GM23338 (cell line): Measurements from ENCODE around the gene SMYD3. TPM values are rescaled to one million over a fixed set of nuclear protein-coding genes. Genes with fewer than 3 reads are reported as not detected.

Experiments used
- ATAC-seq: fragments of 200-7000 bp; cut with Tn5 transposase; 3 replicates; pipeline ENCODE4 v1.9.1; 2020
- DNase-seq: peaks from one replicate; pipeline ENCODE4 v3.0.0-alpha.2; 2015; ENCODE audit warnings: low spot score
- H2AFZ ChIP-seq: fragments of 200-600 bp; sonication (generic); 2 replicates; pipeline ENCODE4 v1.8.0; 2016; ENCODE audit warnings: antibody characterized with exemption, mild to moderate bottlenecking, moderate library complexity
- H3F3A ChIP-seq: fragments of 200-600 bp; sonication (generic); replicated peaks from 2 replicates; pipeline ENCODE4 v1.8.0; 2017; ENCODE audit warnings: antibody characterized with exemption, mixed run types, low read depth
- H3K27ac ChIP-seq: fragments of 200-600 bp; sonication (generic); 2 replicates; pipeline ENCODE4 v1.6.1; 2016; ENCODE audit warnings: low read depth
- H3K27me3 ChIP-seq: fragments of 200-600 bp; sonication (generic); 2 replicates; pipeline ENCODE4 v1.8.0; 2016; ENCODE audit warnings: mild to moderate bottlenecking, mixed run types, moderate library complexity; ENCODE audit not compliant: insufficient read depth
- H3K36me3 ChIP-seq: fragments of 200-600 bp; sonication (generic); 2 replicates; pipeline ENCODE4 v1.8.0; 2016; ENCODE audit warnings: mild to moderate bottlenecking; ENCODE audit not compliant: insufficient read depth
- H3K4me1 ChIP-seq: fragments of 200-600 bp; sonication (generic); 2 replicates; pipeline ENCODE4 v1.8.0; 2016; ENCODE audit warnings: mild to moderate bottlenecking, moderate library complexity; ENCODE audit not compliant: insufficient read depth
- H3K4me2 ChIP-seq: fragments of 200-600 bp; sonication (generic); 2 replicates; pipeline ENCODE4 v1.7.1; 2017; ENCODE audit warnings: mixed run types
- H3K4me3 ChIP-seq: fragments of 200-600 bp; sonication (generic); 2 replicates; pipeline ENCODE4 v1.6.1; 2016; ENCODE audit warnings: mixed run types
- H3K79me2 ChIP-seq: fragments of 200-600 bp; sonication (generic); replicated peaks from 2 replicates; pipeline ENCODE4 v1.8.0; 2017; ENCODE audit warnings: mild to moderate bottlenecking; ENCODE audit not compliant: insufficient read depth
- H3K9me2 ChIP-seq: fragments of 200-600 bp; sonication (generic); 2 replicates; pipeline ENCODE4 v1.8.0; 2017; ENCODE audit not compliant: insufficient read depth
- H4K20me1 ChIP-seq: fragments of 200-600 bp; sonication (generic); replicated peaks from 2 replicates; pipeline ENCODE4 v1.8.0; 2017; ENCODE audit warnings: mild to moderate bottlenecking; ENCODE audit not compliant: insufficient read depth
- H3K27ac Mint-ChIP-seq: 2 replicates; pipeline ENCODE4 v1.8.0; 2020; ENCODE audit warnings: inconsistent platforms, mild to moderate bottlenecking, moderate library complexity, mixed read lengths
- H3K27me3 Mint-ChIP-seq: 3 replicates; pipeline ENCODE4 v1.8.0; 2022; ENCODE audit warnings: low read depth, mild to moderate bottlenecking, moderate library complexity, mixed read lengths, inconsistent platforms; ENCODE audit not compliant: insufficient read depth, poor library complexity
- H3K36me3 Mint-ChIP-seq: 3 replicates; pipeline ENCODE4 v1.8.0; 2021; ENCODE audit warnings: low read depth, mild to moderate bottlenecking, inconsistent platforms, moderate library complexity, mixed read lengths
- H3K4me1 Mint-ChIP-seq: 3 replicates; pipeline ENCODE4 v1.8.0; 2020; ENCODE audit warnings: mild to moderate bottlenecking, inconsistent platforms, mixed read lengths
- H3K4me3 Mint-ChIP-seq: 3 replicates; pipeline ENCODE4 v1.8.0; 2021; ENCODE audit warnings: moderate library complexity, mild to moderate bottlenecking, inconsistent platforms, mixed read lengths
- H3K9me3 Mint-ChIP-seq: 3 replicates; pipeline ENCODE4 v1.8.0; 2020; ENCODE audit warnings: moderate library complexity, mild to moderate bottlenecking, inconsistent platforms, mixed read lengths
- CREB1 ChIP-seq: fragments of 250-450 bp; sonication (Bioruptor Pico); IDR thresholded peaks from 2 replicates; pipeline ENCODE4 v1.5.0; 2020; ENCODE audit warnings: low read depth, mild to moderate bottlenecking, moderate library complexity
- EZH2phosphoT487 ChIP-seq: fragments of 200-600 bp; sonication (generic); IDR thresholded peaks from one replicate; pipeline ENCODE4 v1.8.1; 2018; ENCODE audit warnings: antibody characterized with exemption; ENCODE audit not compliant: unreplicated experiment
- NANOG ChIP-seq: IDR thresholded peaks from 2 replicates; pipeline ENCODE4 v1.6.1; 2016; ENCODE audit warnings: antibody characterized with exemption, borderline replicate concordance
- POLR2AphosphoS5 ChIP-seq: IDR thresholded peaks from 2 replicates; pipeline ENCODE4 v1.6.1; 2016; ENCODE audit warnings: antibody characterized with exemption, low read depth
- STAT1 ChIP-seq: IDR thresholded peaks from one replicate; pipeline ENCODE4 v1.6.1; 2016; ENCODE audit warnings: antibody characterized with exemption; ENCODE audit not compliant: unreplicated experiment
- ZNF331 ChIP-seq: fragments of 250-450 bp; sonication (Bioruptor Pico); IDR thresholded peaks from 2 replicates; pipeline ENCODE4 v1.5.0; 2020; ENCODE audit warnings: low read depth, mild to moderate bottlenecking, moderate library complexity
- polyA plus RNA-seq: library from polyadenylated mRNA; unstranded; fragments of >200 nt; fragmentation: Nextera tagmentation; extraction: Ambion mirVana; gene quantifications from 2 replicates; pipeline ENCODE4 v1.2.1, GENCODE V29; 2016
- total RNA-seq: library from RNA; depleted of rRNA; stranded (reverse); fragments of >200 nt; shearing (Covaris generic); gene quantifications from 2 replicates; pipeline ENCODE4 v1.2.3, GENCODE V29; 2014
- TF ChIP-seq, protein P1 (sequence below): IDR thresholded peaks from one replicate; pipeline ENCODE4 v1.6.1; 2018; ENCODE audit warnings: antibody characterized with exemption; ENCODE audit not compliant: unreplicated experiment
- TF ChIP-seq, protein P2 (sequence below): IDR thresholded peaks from 2 replicates; pipeline ENCODE4 v1.6.1; 2016; ENCODE audit warnings: antibody characterized with exemption
- TF ChIP-seq, protein P3 (sequence below): fragments of 250-450 bp; sonication (Bioruptor Pico); IDR thresholded peaks from 2 replicates; pipeline ENCODE4 v1.5.0; 2020; ENCODE audit warnings: mild to moderate bottlenecking, moderate library complexity

Gene SMYD3
- total and polyA plus RNA-seq, 2 experiments from 2014 or later: 31.8 to 34.4 TPM

DNA sequence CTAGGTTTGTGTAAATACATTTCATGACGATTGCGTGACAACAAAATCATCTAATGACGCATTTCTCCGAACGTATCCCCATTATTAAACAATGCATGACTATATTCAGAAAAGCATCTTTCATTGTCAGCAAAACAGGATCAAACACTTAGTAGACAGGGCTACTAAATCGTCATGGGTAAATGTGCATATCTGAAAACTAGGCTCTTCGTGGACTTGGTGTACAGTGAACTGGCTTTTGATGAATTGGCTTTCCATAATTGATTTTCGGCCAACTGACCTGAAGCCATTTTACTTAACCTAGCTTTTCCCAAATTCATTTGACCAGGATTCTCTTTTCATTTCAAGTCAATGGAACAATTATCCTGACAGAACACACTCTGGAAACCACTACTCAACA is 665.0 kb downstream of the SMYD3 start (continued):
- TF ChIP-seq ZNF331 (CRISPR knock-in tag) (no peak), NANOG (no peak), STAT1 (no peak), CREB1 (CRISPR knock-in tag) (no peak), POLR2AphosphoS5 (no peak)
- TF ChIP-seq, protein P1, sequence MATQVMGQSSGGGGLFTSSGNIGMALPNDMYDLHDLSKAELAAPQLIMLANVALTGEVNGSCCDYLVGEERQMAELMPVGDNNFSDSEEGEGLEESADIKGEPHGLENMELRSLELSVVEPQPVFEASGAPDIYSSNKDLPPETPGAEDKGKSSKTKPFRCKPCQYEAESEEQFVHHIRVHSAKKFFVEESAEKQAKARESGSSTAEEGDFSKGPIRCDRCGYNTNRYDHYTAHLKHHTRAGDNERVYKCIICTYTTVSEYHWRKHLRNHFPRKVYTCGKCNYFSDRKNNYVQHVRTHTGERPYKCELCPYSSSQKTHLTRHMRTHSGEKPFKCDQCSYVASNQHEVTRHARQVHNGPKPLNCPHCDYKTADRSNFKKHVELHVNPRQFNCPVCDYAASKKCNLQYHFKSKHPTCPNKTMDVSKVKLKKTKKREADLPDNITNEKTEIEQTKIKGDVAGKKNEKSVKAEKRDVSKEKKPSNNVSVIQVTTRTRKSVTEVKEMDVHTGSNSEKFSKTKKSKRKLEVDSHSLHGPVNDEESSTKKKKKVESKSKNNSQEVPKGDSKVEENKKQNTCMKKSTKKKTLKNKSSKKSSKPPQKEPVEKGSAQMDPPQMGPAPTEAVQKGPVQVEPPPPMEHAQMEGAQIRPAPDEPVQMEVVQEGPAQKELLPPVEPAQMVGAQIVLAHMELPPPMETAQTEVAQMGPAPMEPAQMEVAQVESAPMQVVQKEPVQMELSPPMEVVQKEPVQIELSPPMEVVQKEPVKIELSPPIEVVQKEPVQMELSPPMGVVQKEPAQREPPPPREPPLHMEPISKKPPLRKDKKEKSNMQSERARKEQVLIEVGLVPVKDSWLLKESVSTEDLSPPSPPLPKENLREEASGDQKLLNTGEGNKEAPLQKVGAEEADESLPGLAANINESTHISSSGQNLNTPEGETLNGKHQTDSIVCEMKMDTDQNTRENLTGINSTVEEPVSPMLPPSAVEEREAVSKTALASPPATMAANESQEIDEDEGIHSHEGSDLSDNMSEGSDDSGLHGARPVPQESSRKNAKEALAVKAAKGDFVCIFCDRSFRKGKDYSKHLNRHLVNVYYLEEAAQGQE: no peak
- TF ChIP-seq, protein P2, sequence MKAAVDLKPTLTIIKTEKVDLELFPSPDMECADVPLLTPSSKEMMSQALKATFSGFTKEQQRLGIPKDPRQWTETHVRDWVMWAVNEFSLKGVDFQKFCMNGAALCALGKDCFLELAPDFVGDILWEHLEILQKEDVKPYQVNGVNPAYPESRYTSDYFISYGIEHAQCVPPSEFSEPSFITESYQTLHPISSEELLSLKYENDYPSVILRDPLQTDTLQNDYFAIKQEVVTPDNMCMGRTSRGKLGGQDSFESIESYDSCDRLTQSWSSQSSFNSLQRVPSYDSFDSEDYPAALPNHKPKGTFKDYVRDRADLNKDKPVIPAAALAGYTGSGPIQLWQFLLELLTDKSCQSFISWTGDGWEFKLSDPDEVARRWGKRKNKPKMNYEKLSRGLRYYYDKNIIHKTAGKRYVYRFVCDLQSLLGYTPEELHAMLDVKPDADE: no peak

DNA sequence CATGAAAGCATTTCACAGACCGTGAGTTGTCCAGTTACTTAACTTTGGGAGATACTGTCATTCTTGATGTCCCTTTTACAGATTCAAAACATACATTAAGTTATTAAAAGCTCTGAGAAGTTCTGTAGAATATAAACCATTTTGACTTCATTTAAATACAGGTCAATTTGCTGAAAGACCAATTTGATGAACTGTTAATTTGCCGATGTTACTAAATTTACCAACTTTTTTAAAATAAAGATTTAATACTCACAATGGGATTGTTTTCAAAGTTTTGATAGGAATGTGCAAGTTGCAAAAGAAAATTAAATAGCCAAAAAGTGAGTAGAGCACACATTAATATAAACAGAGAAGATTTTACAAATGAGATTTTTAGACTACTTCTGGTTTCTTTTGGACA is 666.1 kb downstream of the SMYD3 start:
- ATAC-seq: no peak

More for the DNA sequence above, 666.1 kb downstream of the SMYD3 start:
- no peak for DNase-seq
- Histone ChIP-seq H3K4me3 (no peak overlapping the region), H3K9me2 (no peaks in the 10 kb centered on the region), H3K4me1 (peaks cover 9% of the 10 kb centered on the region), H3K27ac (no peak overlapping the region), H4K20me1 (no peaks in the 10 kb centered on the region), H3K36me3 (no peaks in the 10 kb centered on the region), H3K4me2 (peak overlapping the region; percentile 33), H3K79me2 (no peaks in the 10 kb centered on the region), H3F3A (no peaks in the 10 kb centered on the region), H2AFZ (no peak overlapping the region), H3K27me3 (no peaks in the 10 kb centered on the region)
- H3K4me3 Mint-ChIP-seq: no peak overlapping the region
- peaks cover 28% of the 10 kb centered on the region for H3K4me1 Mint-ChIP-seq
- H3K36me3 Mint-ChIP-seq: no peaks in the 10 kb centered on the region; the same call in 1 of the 3 replicates
- H3K27ac Mint-ChIP-seq: peak overlapping the region; percentile 47; the same call in 1 of the 2 replicates
- TF ChIP-seq EZH2phosphoT487: no peak
- TF ChIP-seq CREB1 (CRISPR knock-in tag): no peak
- TF ChIP-seq, protein P3, sequence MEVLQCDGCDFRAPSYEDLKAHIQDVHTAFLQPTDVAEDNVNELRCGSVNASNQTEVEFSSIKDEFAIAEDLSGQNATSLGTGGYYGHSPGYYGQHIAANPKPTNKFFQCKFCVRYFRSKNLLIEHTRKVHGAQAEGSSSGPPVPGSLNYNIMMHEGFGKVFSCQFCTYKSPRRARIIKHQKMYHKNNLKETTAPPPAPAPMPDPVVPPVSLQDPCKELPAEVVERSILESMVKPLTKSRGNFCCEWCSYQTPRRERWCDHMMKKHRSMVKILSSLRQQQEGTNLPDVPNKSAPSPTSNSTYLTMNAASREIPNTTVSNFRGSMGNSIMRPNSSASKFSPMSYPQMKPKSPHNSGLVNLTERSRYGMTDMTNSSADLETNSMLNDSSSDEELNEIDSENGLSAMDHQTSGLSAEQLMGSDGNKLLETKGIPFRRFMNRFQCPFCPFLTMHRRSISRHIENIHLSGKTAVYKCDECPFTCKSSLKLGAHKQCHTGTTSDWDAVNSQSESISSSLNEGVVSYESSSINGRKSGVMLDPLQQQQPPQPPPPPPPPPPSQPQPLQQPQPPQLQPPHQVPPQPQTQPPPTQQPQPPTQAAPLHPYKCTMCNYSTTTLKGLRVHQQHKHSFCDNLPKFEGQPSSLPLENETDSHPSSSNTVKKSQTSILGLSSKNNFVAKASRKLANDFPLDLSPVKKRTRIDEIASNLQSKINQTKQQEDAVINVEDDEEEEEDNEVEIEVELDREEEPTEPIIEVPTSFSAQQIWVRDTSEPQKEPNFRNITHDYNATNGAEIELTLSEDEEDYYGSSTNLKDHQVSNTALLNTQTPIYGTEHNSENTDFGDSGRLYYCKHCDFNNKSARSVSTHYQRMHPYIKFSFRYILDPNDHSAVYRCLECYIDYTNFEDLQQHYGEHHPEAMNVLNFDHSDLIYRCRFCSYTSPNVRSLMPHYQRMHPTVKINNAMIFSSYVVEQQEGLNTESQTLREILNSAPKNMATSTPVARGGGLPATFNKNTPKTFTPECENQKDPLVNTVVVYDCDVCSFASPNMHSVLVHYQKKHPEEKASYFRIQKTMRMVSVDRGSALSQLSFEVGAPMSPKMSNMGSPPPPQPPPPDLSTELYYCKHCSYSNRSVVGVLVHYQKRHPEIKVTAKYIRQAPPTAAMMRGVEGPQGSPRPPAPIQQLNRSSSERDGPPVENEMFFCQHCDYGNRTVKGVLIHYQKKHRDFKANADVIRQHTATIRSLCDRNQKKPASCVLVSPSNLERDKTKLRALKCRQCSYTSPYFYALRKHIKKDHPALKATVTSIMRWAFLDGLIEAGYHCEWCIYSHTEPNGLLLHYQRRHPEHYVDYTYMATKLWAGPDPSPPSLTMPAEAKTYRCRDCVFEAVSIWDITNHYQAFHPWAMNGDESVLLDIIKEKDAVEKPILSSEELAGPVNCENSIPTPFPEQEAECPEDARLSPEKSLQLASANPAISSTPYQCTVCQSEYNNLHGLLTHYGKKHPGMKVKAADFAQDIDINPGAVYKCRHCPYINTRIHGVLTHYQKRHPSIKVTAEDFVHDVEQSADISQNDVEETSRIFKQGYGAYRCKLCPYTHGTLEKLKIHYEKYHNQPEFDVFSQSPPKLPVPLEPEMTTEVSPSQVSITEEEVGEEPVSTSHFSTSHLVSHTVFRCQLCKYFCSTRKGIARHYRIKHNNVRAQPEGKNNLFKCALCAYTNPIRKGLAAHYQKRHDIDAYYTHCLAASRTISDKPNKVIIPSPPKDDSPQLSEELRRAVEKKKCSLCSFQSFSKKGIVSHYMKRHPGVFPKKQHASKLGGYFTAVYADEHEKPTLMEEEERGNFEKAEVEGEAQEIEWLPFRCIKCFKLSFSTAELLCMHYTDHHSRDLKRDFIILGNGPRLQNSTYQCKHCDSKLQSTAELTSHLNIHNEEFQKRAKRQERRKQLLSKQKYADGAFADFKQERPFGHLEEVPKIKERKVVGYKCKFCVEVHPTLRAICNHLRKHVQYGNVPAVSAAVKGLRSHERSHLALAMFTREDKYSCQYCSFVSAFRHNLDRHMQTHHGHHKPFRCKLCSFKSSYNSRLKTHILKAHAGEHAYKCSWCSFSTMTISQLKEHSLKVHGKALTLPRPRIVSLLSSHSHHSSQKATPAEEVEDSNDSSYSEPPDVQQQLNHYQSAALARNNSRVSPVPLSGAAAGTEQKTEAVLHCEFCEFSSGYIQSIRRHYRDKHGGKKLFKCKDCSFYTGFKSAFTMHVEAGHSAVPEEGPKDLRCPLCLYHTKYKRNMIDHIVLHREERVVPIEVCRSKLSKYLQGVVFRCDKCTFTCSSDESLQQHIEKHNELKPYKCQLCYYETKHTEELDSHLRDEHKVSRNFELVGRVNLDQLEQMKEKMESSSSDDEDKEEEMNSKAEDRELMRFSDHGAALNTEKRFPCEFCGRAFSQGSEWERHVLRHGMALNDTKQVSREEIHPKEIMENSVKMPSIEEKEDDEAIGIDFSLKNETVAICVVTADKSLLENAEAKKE (CRISPR knock-in tag): no peak
- TF ChIP-seq STAT1: no peak
- TF ChIP-seq, protein P2: no peak
- TF ChIP-seq, protein P1: no peak
- H3K27me3 Mint-ChIP-seq: peaks cover 7% of the 10 kb centered on the region
- peaks cover 2% of the 10 kb centered on the region; the same call in 1 of the 3 replicates for H3K9me3 Mint-ChIP-seq
